ENCODE data around the gene TAF4. TPM values are rescaled to one million over a fixed set of nuclear protein-coding genes. Genes with fewer than 3 reads are reported as not detected.

The TAF4 gene
- total and polyA plus RNA-seq, 2 donors = 3.4 to 12.0 TPM

DNA sequence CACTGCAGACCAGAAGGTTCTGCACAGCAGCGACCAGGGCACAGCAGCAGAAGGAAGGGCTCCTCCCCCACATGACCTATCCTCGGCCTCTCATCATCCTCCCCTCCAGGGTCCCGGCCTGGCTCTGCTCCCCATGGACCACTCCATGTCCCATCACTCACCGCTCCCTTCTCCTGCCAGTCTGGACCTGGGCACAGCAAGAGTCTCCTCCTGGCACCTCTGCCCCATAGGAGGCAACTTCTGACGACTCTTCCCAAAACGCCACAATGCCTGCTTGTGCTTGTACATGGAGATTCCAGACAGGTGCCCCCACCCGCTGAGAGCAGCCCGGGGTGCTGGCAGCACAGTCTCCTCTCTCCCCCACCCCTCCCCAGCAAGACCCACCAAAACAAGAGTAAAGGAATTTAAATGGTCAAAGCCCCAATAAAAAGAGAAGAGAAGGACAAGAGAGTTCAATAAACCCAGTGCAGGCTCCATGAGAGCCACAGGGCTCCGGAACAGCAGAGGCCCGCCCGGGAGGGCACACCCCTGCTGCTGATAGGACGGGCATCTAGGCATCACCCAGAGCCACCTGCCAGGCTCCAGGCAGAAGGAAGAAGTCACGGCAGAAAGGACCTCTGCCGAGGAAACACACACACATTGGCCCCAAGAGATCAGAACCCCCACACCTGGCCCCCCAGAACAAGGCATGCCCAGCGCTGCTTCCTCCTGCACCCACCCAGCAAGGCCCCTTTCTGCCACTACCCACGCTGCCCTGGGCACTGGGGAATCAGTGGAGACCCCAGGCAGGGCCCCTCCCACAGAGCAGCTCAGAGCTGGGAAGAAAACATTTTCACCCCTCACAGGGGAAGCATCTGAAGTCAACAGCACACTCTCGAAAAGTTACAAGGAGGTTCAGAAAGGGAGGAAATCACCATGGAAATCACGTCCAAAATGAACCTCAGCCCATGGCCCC is 15.2 kb downstream of the TAF4 start:
- Histone ChIP-seq H3K27me3 (ENCODE audit: control insufficient read depth in 2 of 2, insufficient read depth in 1 of 2, low read length in 1 of 2) (no peaks in the 10 kb centered on the region), H3K4me1 (ENCODE audit: control insufficient read depth in 2 of 2, insufficient read depth in 2 of 2, low read length in 2 of 2) (no peaks in the 10 kb centered on the region), H3K4me3 (ENCODE audit: low read length in 2 of 2) (no peak overlapping the region), H3K9me3 (ENCODE audit: control insufficient read depth in 2 of 2, insufficient read depth in 1 of 2, low read length in 1 of 2) (no peaks in the 10 kb centered on the region), H3K27ac (ENCODE audit: low read depth in 1 of 2, low read length in 1 of 2) (no peak overlapping the region), H3K36me3 (ENCODE audit: control insufficient read depth in 2 of 2, insufficient read depth in 2 of 2, low read length in 1 of 2) (peaks cover 7 to 19% of the 10 kb centered on the region in 2 donors)
- no peak for DNase-seq (ENCODE audit: low read depth in 6 of 9, low spot score in 9 of 9)
- whole genome bisulfite sequencing = 65% methylated on average over 18 of the region's 18 CpGs

DNA sequence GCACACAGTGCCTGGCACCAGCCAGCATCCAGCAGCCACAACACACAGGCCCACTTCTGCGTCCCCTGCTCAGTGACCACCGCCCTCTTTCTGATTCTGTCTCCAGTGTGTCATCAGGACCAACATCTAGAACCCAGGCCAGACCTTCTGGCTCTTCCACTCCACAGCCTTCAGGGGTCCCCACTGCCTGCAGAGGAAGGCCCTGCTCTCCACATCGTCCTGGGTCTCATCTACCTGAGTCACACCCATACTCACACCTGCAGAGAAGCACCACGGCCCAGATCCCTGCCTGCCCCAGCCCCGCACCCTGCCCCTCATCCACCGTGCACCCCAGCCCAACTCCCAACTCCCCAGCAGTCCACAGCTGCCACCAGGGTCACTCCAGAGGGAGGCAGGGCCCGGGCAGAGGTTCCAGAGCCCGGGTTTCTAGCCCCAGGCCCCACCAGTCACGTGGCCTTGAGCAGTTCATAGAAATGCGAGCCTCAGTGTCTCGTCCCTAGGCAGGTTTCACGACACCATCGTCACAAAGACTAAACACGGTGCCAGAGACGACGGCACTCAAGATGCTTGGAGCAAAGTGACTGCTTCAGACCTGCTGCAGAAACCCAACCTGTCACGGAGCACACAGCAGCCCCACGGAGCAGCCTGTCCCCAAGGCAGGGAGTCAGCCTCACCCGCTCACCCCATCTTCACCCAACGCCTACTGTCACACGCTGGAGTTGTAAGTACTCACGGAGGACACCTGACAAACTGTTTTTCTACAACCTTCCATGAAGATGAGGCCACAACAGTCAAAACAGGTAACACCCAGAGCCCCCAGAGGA is 16.1 kb downstream of the TAF4 start:
- Histone ChIP-seq H3K4me3 (ENCODE audit: low read length in 2 of 2) (no peak overlapping the region), H3K27ac (ENCODE audit: low read depth in 1 of 2, low read length in 1 of 2) (no peak overlapping the region), H3K27me3 (ENCODE audit: control insufficient read depth in 2 of 2, insufficient read depth in 1 of 2, low read length in 1 of 2) (no peaks in the 10 kb centered on the region), H3K36me3 (ENCODE audit: control insufficient read depth in 2 of 2, insufficient read depth in 2 of 2, low read length in 1 of 2) (peaks cover 2 to 11% of the 10 kb centered on the region in 2 donors), H3K4me1 (ENCODE audit: control insufficient read depth in 2 of 2, insufficient read depth in 2 of 2, low read length in 2 of 2) (no peaks in the 10 kb centered on the region), H3K9me3 (ENCODE audit: control insufficient read depth in 2 of 2, insufficient read depth in 1 of 2, low read length in 1 of 2) (no peaks in the 10 kb centered on the region)
- WGBS = 97% methylated on average over 22 of the region's 22 CpGs
- DNase-seq (ENCODE audit: low read depth in 6 of 9, low spot score in 9 of 9) = no peak

DNA sequence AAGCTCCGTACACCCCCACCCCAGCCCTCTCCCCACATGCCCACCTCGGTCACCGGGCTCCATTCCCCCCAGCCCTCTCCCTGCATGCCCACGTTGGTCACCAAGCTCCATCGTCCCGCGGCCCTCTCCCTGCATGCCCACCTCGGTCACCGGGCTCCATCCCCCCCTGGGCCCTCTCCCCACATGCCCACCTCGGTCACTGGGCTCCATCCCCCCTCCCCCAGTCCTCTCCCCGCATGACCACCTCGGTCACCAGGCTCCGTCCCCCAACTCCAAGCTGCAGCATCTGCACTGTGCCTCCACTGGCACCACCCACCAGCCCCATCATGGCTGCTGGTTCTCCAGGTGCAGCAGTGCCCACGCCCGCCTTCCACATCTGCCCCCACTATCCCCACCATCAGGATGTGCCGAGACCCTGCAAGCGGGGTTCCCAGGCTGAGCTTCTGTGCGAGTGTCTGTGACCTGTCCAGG is 16.8 kb downstream of the TAF4 start:
- Histone ChIP-seq H3K27ac (ENCODE audit: low read depth in 1 of 2, low read length in 1 of 2) (no peak overlapping the region), H3K9me3 (ENCODE audit: control insufficient read depth in 2 of 2, insufficient read depth in 1 of 2, low read length in 1 of 2) (no peaks in the 10 kb centered on the region), H3K36me3 (ENCODE audit: control insufficient read depth in 2 of 2, insufficient read depth in 2 of 2, low read length in 1 of 2) (peaks cover 0 to 4% of the 10 kb centered on the region in 2 donors), H3K4me1 (ENCODE audit: control insufficient read depth in 2 of 2, insufficient read depth in 2 of 2, low read length in 2 of 2) (no peaks in the 10 kb centered on the region), H3K4me3 (ENCODE audit: low read length in 2 of 2) (no peak overlapping the region), H3K27me3 (ENCODE audit: control insufficient read depth in 2 of 2, insufficient read depth in 1 of 2, low read length in 1 of 2) (no peaks in the 10 kb centered on the region)
- 92% methylated on average over 18 of the region's 18 CpGs for WGBS
- DNase-seq (ENCODE audit: low read depth in 6 of 9, low spot score in 9 of 9) = no peak

DNA sequence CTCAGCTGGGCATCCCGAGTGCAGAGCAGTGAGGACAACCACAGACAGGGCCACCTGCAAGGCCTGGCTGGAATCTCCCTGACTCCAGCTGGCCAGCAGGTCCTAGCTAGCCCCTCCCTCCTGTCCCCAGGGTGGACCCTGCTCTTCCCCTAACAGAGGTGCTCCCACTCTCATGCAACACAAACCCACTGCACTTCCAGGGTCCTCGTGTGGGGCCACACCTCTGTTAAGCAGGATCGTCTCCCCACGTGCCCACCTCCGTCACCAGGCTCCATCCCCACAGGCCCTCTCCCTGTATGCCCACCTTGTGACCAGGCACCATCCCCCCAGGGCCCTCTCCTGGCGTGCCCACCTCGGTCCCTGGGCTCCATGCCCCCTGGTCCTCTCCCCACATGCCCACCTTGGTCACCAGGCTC is 17.3 kb downstream of the TAF4 start:
- WGBS = 97% methylated on average over 7 of the region's 7 CpGs
- no peak overlapping the region for H3K4me3 ChIP-seq (ENCODE audit: low read length in 2 of 2)
- no peak overlapping the region for H3K27ac ChIP-seq (ENCODE audit: low read depth in 1 of 2, low read length in 1 of 2)
- H3K27me3 ChIP-seq (ENCODE audit: control insufficient read depth in 2 of 2, insufficient read depth in 1 of 2, low read length in 1 of 2) = no peaks in the 10 kb centered on the region
- DNase-seq (ENCODE audit: low read depth in 6 of 9, low spot score in 9 of 9) = no peak
- no peaks in the 10 kb centered on the region for H3K4me1 ChIP-seq (ENCODE audit: control insufficient read depth in 2 of 2, insufficient read depth in 2 of 2, low read length in 2 of 2)
- no peaks in the 10 kb centered on the region for H3K9me3 ChIP-seq (ENCODE audit: control insufficient read depth in 2 of 2, insufficient read depth in 1 of 2, low read length in 1 of 2)
- peaks cover 0 to 3% of the 10 kb centered on the region in 2 donors for H3K36me3 ChIP-seq (ENCODE audit: control insufficient read depth in 2 of 2, insufficient read depth in 2 of 2, low read length in 1 of 2)

DNA sequence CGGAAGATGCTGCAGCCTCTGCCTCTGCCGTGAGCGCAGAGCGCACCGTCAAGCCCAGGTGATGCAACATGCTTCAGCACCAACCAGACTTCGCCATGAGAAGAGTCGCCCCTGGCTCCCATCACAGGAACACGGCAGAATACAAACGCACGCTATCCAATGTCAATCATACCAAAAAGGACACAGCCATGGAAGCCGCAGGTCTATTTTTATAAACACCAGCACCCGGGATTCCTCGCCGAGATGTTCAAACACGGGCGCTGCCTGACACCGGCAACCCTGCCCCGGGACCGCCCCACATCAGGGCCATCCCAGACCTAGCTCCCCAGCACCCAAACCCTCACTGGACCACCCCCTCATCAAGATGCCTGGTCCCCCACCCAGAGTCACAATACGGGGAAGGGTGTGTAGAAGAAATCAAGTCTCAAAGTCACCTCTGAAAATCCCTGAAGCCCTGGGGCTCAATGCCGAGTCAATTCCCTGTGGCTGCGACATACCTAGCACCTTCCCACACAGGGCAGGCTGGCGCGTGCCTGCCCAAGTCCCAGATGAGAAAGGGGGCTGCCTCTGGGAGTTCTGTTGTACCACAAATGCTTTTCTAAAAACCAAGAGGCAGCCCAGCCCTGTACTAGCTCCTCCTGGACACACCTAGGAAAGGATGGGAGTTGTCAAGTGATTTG is 17.9 kb downstream of the TAF4 start:
- H3K4me3 ChIP-seq (ENCODE audit: low read length in 2 of 2) = no peak overlapping the region
- no peak overlapping the region for H3K27ac ChIP-seq (ENCODE audit: low read depth in 1 of 2, low read length in 1 of 2)
- H3K36me3 ChIP-seq (ENCODE audit: control insufficient read depth in 2 of 2, insufficient read depth in 2 of 2, low read length in 1 of 2) = peaks cover 0 to 3% of the 10 kb centered on the region in 2 donors
- H3K4me1 ChIP-seq (ENCODE audit: control insufficient read depth in 2 of 2, insufficient read depth in 2 of 2, low read length in 2 of 2) = no peaks in the 10 kb centered on the region
- H3K27me3 ChIP-seq (ENCODE audit: control insufficient read depth in 2 of 2, insufficient read depth in 1 of 2, low read length in 1 of 2) = no peaks in the 10 kb centered on the region
- 96% methylated on average over 24 of the region's 24 CpGs for WGBS
- H3K9me3 ChIP-seq (ENCODE audit: control insufficient read depth in 2 of 2, insufficient read depth in 1 of 2, low read length in 1 of 2) = no peaks in the 10 kb centered on the region
- no peak for DNase-seq (ENCODE audit: low read depth in 6 of 9, low spot score in 9 of 9)

DNA sequence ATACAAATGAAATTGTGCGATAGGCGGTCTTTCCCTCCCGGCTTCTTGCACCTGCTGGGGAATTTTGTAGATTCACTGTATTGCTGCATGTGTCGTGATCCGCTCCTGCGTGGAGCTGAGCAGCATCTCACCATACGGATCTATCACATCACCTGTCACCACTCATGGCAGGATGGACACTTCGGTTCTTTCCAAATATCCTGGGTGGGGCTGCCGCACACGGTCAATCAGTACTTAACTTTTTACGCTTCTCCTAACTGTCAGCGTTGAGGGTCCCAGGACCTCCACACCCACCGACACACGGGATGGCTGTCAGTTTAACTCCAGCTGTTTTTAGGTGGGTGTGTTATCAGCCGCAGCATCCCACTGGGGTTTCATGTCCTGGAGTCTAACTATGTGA is 19.2 kb downstream of the TAF4 start:
- WGBS = 98% methylated on average over 15 of the region's 15 CpGs
- Histone ChIP-seq H3K9me3 (ENCODE audit: control insufficient read depth in 2 of 2, insufficient read depth in 1 of 2, low read length in 1 of 2) (no peaks in the 10 kb centered on the region), H3K4me3 (ENCODE audit: low read length in 2 of 2) (no peak overlapping the region), H3K4me1 (ENCODE audit: control insufficient read depth in 2 of 2, insufficient read depth in 2 of 2, low read length in 2 of 2) (no peaks in the 10 kb centered on the region), H3K27me3 (ENCODE audit: control insufficient read depth in 2 of 2, insufficient read depth in 1 of 2, low read length in 1 of 2) (no peaks in the 10 kb centered on the region), H3K36me3 (ENCODE audit: control insufficient read depth in 2 of 2, insufficient read depth in 2 of 2, low read length in 1 of 2) (peaks cover 0 to 3% of the 10 kb centered on the region in 2 donors), H3K27ac (ENCODE audit: low read depth in 1 of 2, low read length in 1 of 2) (no peak overlapping the region)
- no peak for DNase-seq (ENCODE audit: low read depth in 6 of 9, low spot score in 9 of 9)

DNA sequence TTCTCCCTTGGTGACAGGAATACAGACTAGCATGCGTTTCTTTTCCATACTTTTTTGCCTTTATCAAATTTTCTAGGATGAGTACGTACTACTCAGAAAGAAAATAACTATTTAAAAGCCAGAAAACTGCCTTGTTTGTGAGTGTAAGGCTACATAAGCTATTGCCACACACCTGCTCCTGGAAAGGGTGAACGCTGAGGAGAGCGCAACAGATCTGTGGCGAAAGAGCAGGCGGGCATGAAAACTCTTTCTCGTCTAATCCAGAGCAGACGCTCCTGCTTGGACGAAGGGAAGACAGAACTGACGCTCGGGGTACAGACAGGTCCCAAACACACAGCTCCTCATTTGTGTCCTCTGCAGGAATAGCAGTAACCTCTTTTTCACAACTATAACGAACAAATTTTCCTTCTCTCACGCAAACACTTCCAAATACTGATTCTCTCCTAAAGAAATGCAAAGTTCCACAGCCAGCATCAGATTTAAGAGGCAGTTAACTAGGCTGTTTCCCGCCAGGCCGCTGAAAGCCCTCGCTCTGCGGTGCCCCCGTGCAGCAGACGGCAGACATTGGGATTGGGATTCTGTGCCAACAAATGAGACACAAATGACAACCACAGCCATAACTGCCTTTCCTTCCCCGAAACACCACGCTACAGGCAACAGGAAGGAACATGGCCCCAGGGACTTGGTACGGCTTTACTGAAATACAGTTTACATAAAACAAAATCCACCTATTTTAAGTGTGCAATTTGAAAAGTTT is 20.0 kb downstream of the TAF4 start:
- Histone ChIP-seq H3K9me3 (ENCODE audit: control insufficient read depth in 2 of 2, insufficient read depth in 1 of 2, low read length in 1 of 2) (no peaks in the 10 kb centered on the region), H3K27ac (ENCODE audit: low read depth in 1 of 2, low read length in 1 of 2) (no peak overlapping the region), H3K4me3 (ENCODE audit: low read length in 2 of 2) (no peak overlapping the region), H3K4me1 (ENCODE audit: control insufficient read depth in 2 of 2, insufficient read depth in 2 of 2, low read length in 2 of 2) (no peaks in the 10 kb centered on the region), H3K27me3 (ENCODE audit: control insufficient read depth in 2 of 2, insufficient read depth in 1 of 2, low read length in 1 of 2) (no peaks in the 10 kb centered on the region), H3K36me3 (ENCODE audit: control insufficient read depth in 2 of 2, insufficient read depth in 2 of 2, low read length in 1 of 2) (peaks cover 0 to 3% of the 10 kb centered on the region in 2 donors)
- WGBS = 93% methylated on average over 22 of the region's 22 CpGs
- DNase-seq (ENCODE audit: low read depth in 6 of 9, low spot score in 9 of 9) = no peak

DNA sequence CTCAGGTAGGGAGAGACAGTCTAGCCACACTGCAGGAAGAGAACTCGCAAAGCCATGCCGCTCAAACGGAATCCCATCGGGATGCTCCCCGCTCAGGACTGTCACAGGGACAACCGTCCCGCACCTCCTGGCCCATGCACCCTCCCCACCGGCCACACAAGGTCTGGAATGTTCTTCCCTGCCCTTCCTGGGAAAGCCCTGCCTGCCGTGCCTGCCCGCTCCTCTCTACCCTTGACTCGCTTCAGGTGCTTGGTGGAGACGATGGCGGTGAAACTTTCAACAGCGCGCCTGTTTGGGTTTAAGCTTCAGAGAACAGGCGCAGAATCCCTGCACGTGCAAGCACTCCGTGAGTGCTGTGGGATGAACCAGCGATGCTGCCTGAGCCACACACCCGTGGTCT is 20.6 kb downstream of the TAF4 start:
- Histone ChIP-seq H3K9me3 (ENCODE audit: control insufficient read depth in 2 of 2, insufficient read depth in 1 of 2, low read length in 1 of 2) (no peaks in the 10 kb centered on the region), H3K27ac (ENCODE audit: low read depth in 1 of 2, low read length in 1 of 2) (no peak overlapping the region), H3K4me1 (ENCODE audit: control insufficient read depth in 2 of 2, insufficient read depth in 2 of 2, low read length in 2 of 2) (no peaks in the 10 kb centered on the region), H3K27me3 (ENCODE audit: control insufficient read depth in 2 of 2, insufficient read depth in 1 of 2, low read length in 1 of 2) (no peaks in the 10 kb centered on the region), H3K36me3 (ENCODE audit: control insufficient read depth in 2 of 2, insufficient read depth in 2 of 2, low read length in 1 of 2) (peaks cover 0 to 3% of the 10 kb centered on the region in 2 donors), H3K4me3 (ENCODE audit: low read length in 2 of 2) (no peak overlapping the region)
- 97% methylated on average over 20 of the region's 20 CpGs for WGBS
- no peak for DNase-seq (ENCODE audit: low read depth in 6 of 9, low spot score in 9 of 9)

All from thymus (tissue), 11 donors.